ENCODE measurements around the gene LYSET. TPM values are rescaled to one million over a fixed set of nuclear protein-coding genes. Genes with fewer than 3 reads are reported as not detected.

Gene LYSET
- total and polyA plus RNA-seq, 2 of the 4 experiments (the other 2 are of a cell fraction) = 6.3 to 10.2 TPM

DNA sequence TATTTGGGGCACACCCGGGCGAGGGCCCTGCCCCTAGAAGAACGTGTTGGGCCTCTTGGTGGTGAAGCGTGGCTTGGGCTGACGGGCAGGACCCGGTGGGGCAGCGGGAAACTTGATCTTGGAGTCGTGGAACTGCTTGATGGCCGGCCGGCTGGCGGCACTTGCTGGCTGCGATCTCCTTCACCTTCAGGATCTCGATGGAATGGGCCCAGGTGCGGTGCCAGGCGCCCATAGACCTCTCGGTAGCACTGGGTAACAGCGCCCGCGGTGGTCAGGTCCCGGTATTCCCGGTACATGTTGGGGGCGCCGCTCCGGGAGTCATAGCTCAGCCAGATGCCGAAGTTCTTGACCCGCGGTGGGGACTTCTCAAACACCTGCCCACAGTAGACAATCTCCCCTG, 38.4 kb downstream of the LYSET start:
- no peak overlapping the region for H3K14ac ChIP-seq (replicated peaks; ENCODE audit: low read depth, low read length)
- no peak overlapping the region for H3K4me2 ChIP-seq (ENCODE audit: low read depth, low read length)
- in situ Hi-C loops (cut with MboI; ENCODE audit: low sequenced_read_pairs) (no loop called here), intact Hi-C loops (cut with micrococcal nuclease) (no loop called here), dilution Hi-C loops (cut with HindIII; ENCODE audit: low sequenced_read_pairs, unreplicated experiment) (no loop called here)
- no peaks in the 10 kb centered on the region for H3K27me3 ChIP-seq (ENCODE audit: control insufficient read depth, insufficient read depth, low read length)
- peaks cover 29% of the 10 kb centered on the region for H3K36me3 ChIP-seq (ENCODE audit: control insufficient read depth, insufficient read depth, low read length)
- no peak overlapping the region for H3K27ac ChIP-seq (ENCODE audit: insufficient read depth, low read length)
- H3K4ac ChIP-seq (ENCODE audit: low read depth, low read length) = no peak overlapping the region
- no TSS peak for BruUV-seq (replicated peaks)
- POLR2A ChIA-PET (ENCODE audit: unreplicated experiment) = interaction anchor here (0.6 kb wide), 1 partner anchor 10 kb away, joined by 3 read pairs; no protein-coding TSS in a partner anchor
- H4K91ac ChIP-seq (ENCODE audit: insufficient read depth, low read depth, low read length) = no peak overlapping the region
- no peaks in the 10 kb centered on the region for H3K4me1 ChIP-seq (ENCODE audit: control insufficient read depth, insufficient read depth, low read length)
- TF ChIP-seq CHD1 (IDR thresholded peaks at IDR 0.05; ENCODE audit: low read depth, low read length) (no peak), SMC3 (IDR thresholded peaks at IDR 0.05; ENCODE audit: low read depth, low read length) (no peak), MAFK (IDR thresholded peaks at IDR 0.05; ENCODE audit: low read depth, low read length) (no peak), POLR2A (IDR thresholded peaks at IDR 0.05; ENCODE audit: low read depth, low read length) (no peak), RAD21 (IDR thresholded peaks at IDR 0.05; ENCODE audit: low read length) (no peak), FOS (IDR thresholded peaks at IDR 0.05; ENCODE audit: low read depth, low read length) (no peak), RFX5 (IDR thresholded peaks at IDR 0.05; ENCODE audit: low read depth, low read length) (no peak), RCOR1 (IDR thresholded peaks at IDR 0.05; ENCODE audit: insufficient replicate concordance, low read length) (no peak), MXI1 (IDR thresholded peaks at IDR 0.05; ENCODE audit: borderline replicate concordance, low read depth, low read length) (no peak), CEBPB (IDR thresholded peaks at IDR 0.05; ENCODE audit: low read depth, low read length) (no peak), BHLHE40 (IDR thresholded peaks at IDR 0.05; ENCODE audit: low read depth, low read length) (no peak), NFE2L2 (IDR thresholded peaks at IDR 0.05; ENCODE audit: low read depth, low read length) (no peak)
- TF ChIP-seq, protein P1, sequence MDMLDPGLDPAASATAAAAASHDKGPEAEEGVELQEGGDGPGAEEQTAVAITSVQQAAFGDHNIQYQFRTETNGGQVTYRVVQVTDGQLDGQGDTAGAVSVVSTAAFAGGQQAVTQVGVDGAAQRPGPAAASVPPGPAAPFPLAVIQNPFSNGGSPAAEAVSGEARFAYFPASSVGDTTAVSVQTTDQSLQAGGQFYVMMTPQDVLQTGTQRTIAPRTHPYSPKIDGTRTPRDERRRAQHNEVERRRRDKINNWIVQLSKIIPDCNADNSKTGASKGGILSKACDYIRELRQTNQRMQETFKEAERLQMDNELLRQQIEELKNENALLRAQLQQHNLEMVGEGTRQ (IDR thresholded peaks at IDR 0.05; ENCODE audit: low read depth, low read length) = no peak
- TF ChIP-seq, protein P2, sequence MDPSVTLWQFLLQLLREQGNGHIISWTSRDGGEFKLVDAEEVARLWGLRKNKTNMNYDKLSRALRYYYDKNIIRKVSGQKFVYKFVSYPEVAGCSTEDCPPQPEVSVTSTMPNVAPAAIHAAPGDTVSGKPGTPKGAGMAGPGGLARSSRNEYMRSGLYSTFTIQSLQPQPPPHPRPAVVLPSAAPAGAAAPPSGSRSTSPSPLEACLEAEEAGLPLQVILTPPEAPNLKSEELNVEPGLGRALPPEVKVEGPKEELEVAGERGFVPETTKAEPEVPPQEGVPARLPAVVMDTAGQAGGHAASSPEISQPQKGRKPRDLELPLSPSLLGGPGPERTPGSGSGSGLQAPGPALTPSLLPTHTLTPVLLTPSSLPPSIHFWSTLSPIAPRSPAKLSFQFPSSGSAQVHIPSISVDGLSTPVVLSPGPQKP (IDR thresholded peaks at IDR 0.05; ENCODE audit: borderline replicate concordance, low read depth, low read length) = no peak
- no peak overlapping the region for H4K8ac ChIP-seq (ENCODE audit: low read depth in 2 of 2, low read length in 2 of 2)
- no peak overlapping the region for H3K9ac ChIP-seq (ENCODE audit: low read depth, low read length)
- H3K9me3 ChIP-seq (ENCODE audit: control insufficient read depth, insufficient read depth, low read length) = no peaks in the 10 kb centered on the region
- no peak for ATAC-seq (ENCODE audit: low read depth)
- WGBS, 2 experiments (ENCODE audit: extremely low coverage in 2 of 2, insufficient read length in 1 of 2) = 94% methylated on average over 15 of the region's 27 CpGs; no CpG with 5 or more reads in 1 of the 2 experiments
- H3K18ac ChIP-seq (ENCODE audit: low read depth, low read length) = no peak overlapping the region
- no peaks in the 10 kb centered on the region for H4K20me1 ChIP-seq (ENCODE audit: insufficient read depth, low read length)
- CTCF ChIA-PET = interaction anchor here (0.6 kb wide), 1 partner anchor 35 kb away, joined by 3 read pairs; no protein-coding TSS in a partner anchor
- no peak overlapping the region for H2BK20ac ChIP-seq (ENCODE audit: low read depth, low read length)
- H3K9me1 ChIP-seq (ENCODE audit: insufficient read depth, low read length) = no peaks in the 10 kb centered on the region
- no peak overlapping the region for H2BK5ac ChIP-seq (ENCODE audit: low read depth, low read length, poor library complexity, severe bottlenecking)
- no peak overlapping the region for H2AK9ac ChIP-seq (replicated peaks; ENCODE audit: low read depth, low read length, poor library complexity)
- no peak overlapping the region for H3K4me3 ChIP-seq (ENCODE audit: insufficient read depth, low read depth, low read length)
- no peaks in the 10 kb centered on the region for H3K79me1 ChIP-seq (ENCODE audit: low read depth in 1 of 2, low read length in 2 of 2)
- no peak overlapping the region for H2BK120ac ChIP-seq (ENCODE audit: low read depth, low read length)
- no peak overlapping the region for H2AFZ ChIP-seq (replicated peaks; ENCODE audit: low read length, poor library complexity)
- no peak overlapping the region for H3K23ac ChIP-seq (ENCODE audit: low read depth, low read length)
- H3K56ac ChIP-seq (ENCODE audit: extremely low read depth, insufficient read depth, low read length) = no peak overlapping the region
- no peak overlapping the region for H2AK5ac ChIP-seq (ENCODE audit: low read depth, low read length)
- no peak overlapping the region for H2BK15ac ChIP-seq (ENCODE audit: low read depth, low read length)
- no peak overlapping the region for H4K5ac ChIP-seq (ENCODE audit: low read depth, low read length)
- no peak for DNase-seq

Data from IMR-90 (cell line).